Right hindlimb (tissue), 1 donor: ENCODE data around the gene RNF144A.
A peak's percentile ranks its signal among the peaks of the same experiment; 100 is the strongest.

ENCODE experiments used
- DNase-seq: peaks from one replicate; pipeline ENCODE4 v3.0.0-alpha.2; 2018

Gene RNF144A

DNA sequence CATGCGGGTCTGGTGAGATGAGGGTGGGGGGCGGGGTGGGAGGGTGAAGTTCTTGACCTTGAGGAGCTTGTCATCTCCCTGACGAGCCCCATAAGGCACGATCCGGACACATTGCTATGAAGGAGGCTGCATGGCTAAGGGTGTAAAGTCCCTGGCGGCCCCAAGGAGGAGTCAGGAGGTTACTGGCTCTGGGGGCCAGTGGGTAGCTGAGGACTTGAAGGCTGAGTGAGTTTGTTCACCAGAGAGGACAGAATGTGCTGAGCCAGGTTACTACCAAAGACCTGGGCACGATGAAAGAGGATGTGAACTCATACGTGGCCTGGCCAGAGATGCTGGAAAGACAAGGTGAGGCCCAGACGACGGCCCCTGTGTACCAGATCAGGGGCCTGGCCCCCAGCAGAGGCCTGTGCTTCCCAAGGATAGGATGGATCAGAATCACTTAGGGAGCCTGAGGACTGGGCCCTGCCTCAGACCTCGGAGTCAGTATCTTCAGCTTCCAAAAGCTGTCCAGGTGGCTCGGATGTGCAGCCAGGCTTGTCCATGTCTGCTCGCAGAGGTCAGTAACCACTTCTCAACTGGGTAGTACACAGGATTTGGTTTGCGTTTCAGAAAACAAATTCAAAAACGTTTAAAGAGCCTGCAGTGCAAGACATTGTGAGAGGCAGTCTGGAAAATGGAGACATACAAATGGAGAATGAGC, 110.9 kb downstream of the RNF144A start:
- peak; percentile 8 for DNase-seq

DNA sequence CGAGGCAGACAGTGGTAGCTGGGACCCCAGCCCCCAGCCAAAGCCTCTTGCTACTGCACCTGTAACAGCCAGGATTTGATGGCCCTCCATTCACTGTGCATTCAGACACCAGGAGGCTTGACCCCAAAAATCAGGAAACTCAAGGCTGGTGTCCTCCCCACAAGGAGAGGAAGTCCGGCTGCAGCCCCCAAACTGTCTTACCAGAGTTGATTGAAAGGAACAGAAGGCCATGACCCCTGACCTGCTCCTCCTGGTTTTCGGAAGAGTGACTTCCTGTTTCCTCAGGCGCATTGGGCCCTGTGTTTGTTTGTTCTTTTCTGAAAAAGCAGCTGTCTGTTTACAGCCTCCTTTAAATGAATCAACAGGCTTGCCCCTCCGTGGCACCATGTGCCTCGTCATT, 111.6 kb downstream of the RNF144A start:
- no peak for DNase-seq

DNA sequence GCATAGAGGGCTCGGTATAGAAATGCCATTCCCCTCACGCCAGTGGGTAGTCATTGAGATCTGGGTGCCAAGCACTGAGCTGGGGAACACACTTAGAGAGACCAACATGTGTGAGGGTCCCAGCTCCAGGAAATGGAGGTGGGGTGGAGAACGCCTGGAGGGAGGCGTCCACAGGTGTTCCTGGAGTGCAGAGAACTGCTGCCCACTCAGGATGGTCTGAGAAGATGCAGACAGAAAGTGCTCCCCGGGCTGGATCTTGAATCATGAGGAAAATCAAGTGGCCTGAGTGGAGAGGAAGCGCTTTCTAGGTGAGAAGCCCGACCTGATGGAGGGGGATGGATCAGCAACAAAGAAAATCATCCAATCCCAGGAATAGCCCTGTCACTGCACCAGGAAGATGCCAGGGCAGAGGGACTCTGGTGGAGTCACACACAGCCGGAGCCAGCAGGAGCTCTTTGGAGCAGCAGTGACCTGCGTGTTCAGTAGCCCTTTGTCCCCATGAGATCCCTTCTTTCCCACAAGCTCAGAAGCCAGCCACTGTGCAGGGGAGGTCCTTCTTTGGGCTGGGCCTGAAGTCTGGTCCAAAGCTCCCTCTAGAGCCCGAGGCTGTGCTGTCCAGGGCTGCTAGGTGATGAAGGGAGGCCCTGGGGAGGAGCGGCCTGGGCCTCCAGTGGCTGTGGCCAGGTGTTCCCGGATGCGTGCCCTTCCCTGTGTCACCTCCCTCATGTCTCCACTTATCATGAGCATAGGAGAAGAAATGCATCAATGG, 112.3 kb downstream of the RNF144A start:
- no peak for DNase-seq

DNA sequence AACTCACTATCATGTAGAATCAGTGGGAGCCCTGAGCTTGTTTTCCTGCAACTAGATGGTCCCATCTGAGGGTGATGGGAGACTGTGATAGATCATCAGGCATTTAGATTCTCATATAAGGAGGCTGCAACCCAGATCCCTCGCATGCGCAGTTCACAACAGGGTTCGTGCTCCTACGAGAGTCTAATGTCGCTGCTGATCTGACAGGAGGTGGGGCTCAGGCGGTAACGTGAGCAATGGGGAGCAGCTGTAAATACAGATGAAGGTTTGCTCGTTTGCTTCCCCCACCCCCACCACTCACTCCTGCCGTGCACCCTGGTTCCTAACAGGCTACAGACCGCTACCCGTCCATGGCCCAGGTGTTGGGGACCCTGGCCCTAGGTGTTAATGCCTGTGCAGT, 113.6 kb downstream of the RNF144A start:
- no peak for DNase-seq

DNA sequence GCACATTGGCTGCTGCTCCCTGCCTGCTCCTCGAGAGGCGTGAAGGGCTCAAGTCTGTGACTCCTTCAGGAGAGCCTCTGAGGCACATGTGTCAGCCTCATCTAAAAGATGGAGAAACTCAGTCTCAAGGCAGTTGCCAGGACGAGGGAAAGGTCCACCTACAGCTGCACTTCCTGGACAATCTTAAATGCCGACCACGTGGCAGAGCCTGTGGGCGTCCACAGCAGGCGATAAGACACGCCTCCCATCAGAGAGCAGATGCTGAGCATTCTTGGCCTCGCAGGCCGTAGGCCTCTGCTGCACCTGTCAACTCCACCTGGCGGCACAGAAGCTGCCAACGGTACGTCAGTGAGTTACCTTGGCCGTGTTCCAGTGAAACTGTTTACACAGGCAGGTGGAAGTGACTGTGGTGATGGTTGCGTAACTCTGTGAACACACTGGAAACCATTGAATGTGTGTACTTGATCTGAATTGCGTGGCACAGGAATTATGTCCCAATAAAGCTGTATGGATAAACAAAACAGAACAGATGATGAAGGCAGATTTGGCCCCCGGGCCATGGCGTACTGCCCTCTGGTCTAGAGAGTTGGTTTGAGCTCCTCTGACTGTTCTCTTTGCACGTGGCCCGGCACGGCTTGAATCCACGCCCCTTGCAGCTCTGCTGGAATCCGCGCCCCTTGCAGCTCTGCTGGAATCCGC, 114.5 kb downstream of the RNF144A start:
- DNase-seq, result peak; percentile 60

DNA sequence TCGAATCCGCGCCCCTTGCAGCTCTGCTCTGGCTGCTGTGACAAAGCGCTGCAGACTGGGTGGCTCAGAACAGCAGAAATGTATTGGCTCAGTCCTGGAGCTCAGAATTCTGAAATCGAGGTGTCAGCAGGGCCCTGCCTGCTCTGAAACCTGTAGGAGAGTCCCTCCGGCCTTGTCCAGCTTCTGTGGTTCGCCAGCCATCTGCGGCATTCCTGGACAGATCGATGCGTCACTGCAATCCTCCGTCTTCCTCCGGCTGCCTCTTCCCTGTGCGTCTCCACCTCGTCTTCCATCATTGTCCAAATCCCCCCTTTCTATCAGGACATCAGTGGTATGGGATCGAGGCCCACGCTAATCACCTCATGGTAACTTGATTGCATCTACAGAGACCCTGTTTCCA, 115.2 kb downstream of the RNF144A start:
- no peak for DNase-seq

DNA sequence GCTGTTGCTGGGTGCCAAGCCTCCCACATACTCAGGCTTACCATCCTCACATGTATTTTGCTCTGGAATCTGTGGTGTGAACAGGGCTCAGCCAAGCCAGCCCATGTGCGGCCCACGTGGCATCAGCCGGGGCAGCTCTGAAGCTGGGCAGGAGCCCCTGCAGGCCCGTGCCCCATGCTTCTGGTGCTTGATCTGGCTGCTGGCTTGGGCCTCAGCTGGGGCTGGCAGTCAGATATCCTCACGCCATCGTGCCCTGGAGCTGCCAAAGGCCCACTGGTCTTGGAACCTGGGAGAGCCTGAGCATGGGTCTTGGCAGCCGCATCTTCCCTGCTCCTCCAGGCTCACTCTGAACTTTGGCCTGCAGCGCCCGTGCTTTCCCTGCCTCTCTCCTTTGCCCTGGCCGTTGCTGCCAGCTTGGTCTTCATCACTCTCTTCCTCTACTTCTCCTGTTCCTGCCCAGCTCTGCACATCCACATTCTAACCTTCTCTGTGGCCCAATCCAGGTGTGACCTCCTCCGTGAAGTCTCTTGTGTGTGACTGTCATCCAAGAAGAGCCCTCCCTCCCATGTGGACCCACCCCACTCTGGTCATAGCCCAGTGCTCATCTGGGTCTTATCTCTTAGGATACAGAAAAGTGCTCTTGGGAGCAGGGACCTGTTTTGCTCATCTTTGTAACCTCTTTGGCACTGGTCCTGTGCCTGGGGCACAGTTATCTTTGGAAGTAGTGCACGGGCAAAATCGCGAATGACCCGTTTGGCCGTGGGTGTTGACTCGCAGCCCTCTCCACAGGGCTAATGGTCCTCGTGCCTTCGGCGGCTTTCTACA, 116.1 kb downstream of the RNF144A start:
- no peak for DNase-seq

DNA sequence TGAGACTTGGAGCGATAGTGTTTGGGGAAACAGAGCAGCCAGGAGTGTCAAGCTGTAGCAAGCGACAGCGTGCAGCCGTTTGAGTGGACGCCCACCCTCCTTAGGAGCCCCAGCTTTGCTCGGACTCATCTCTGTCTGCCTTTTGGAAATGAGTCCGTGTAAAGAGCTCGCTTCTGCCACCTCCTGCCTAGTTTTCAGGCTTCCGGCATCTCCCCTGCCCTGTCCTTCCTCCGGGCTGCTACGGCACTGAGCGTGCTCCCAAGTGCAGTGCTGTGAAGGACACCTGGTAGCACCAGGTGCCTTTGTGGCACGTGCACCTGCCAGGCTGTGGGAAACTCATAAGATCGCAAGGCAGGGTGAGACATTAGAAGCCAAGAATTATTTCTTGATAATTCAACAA, 117.1 kb downstream of the RNF144A start:
- peak; percentile 47 for DNase-seq

DNA sequence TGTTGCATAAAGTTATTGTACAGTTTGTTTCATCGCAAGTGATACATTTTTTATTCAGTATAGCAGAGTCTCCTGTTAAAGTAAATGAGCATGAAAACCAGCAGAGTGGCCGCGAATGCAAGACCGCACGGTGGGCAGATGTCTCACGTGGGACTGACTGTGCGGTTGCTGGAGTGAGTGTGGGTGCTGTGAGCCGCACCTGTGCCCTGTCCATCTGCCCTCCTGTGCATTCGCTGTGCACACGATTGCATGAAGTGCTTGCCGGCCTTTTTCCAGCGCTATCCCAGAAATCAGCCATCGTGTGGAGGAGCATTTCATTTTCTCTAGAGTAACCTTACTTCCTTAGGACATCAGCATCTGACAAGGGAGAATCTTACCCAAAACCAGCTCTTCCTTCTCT, 118.7 kb downstream of the RNF144A start:
- DNase-seq, result no peak

DNA sequence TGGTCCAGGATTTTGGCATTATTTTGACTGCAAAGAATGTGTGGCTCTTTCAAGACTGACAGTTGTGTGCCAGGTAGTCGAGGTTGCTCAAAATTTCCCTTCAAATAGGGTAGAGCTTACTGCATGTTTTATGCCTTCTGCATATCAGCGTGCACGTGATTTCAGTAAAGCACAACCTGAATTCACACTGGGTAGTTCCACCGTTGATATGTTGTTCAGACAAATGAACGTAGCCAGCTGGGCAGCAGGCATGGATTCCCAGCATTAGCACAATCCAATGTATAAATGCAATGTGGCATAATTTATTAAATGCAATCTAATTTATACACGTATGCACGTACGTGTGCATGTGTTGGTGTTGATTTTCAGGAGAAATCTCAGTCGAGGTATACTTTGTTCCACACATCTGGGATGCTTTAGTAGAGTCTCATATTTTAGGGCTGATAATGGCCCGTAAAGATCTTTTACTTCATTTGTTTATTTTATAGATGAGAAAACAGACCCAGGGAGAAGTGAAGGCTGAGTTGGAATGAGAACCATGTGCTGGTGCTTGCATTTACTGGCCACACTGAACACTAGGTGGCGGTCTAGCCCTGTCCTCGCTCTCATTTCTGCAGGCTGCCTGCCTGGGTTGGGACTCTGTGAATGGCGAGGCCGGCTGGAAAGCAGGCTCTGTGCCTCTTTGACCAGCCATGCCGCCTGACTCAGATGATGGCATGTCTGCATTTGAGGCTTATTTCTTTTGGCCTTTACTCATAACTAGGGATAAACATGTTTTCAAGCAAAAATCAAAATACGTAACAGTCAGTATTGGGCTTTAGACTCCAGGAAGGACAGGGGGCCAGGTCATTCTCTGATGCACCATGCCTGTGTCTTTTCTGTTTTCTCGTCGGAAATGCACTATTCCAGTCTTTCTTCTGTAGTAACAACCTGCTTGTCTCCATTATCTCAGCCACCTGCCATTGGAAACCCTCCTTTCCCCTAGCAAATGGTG, 120.4 kb downstream of the RNF144A start:
- peak; percentile 81 for DNase-seq

DNA sequence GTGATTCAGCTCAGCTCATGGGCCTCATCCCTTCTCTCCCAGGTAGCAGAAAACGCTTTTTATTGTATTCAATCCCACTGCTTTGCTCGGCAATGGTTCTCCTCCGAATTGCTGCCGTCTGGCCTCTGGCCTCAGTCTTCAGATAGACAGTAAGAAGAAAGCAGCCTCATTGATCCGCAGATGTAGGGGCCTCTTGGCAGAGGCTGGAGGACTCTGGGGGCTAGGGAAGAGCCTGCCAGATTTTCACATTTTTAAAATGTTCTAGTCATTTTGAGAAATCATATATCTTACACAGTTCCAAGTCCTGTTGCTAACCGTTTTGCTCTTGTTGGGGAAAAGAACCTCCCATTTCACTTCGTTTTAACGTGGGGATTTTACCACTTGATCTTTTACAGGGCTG, 123.3 kb downstream of the RNF144A start:
- no peak for DNase-seq

DNA sequence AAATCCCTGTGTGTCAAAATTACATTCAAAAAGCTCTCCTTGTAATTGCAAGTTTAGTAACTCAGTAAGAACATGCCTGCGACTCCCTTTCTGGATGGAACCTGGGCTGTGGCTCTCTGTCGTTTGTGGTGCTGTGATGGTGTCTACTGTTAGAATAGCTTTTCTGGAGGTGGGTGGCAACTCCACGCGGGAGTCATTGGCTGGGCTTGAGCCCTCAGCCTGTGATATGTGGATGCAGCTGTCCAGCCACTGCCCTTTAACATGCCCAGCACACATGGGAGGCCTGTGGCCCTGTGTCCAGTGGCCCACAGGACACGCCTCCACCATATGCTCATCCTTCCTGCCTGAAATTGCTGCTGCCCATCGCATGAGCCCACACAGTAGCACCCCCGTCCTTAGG, 124.2 kb downstream of the RNF144A start:
- no peak for DNase-seq

DNA sequence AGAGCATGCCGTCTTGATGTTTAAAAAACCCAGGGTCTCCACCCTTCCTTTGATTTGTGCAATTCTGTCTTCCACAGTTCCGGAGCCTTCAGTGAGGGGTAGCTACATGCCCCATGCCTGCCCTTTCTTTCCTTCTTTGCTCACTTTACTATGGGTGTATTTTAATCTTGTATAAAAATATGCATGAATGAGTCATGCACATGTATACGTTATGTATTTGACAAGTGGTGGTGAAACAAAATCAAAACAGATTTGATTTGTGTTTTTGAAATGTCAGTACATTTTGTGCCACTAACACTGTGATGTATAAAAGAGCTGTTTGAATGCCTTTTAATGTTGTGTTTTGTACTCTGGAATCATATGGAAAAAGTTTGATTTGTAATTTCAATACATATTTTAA, 126.5 kb downstream of the RNF144A start:
- DNase-seq, result no peak

DNA sequence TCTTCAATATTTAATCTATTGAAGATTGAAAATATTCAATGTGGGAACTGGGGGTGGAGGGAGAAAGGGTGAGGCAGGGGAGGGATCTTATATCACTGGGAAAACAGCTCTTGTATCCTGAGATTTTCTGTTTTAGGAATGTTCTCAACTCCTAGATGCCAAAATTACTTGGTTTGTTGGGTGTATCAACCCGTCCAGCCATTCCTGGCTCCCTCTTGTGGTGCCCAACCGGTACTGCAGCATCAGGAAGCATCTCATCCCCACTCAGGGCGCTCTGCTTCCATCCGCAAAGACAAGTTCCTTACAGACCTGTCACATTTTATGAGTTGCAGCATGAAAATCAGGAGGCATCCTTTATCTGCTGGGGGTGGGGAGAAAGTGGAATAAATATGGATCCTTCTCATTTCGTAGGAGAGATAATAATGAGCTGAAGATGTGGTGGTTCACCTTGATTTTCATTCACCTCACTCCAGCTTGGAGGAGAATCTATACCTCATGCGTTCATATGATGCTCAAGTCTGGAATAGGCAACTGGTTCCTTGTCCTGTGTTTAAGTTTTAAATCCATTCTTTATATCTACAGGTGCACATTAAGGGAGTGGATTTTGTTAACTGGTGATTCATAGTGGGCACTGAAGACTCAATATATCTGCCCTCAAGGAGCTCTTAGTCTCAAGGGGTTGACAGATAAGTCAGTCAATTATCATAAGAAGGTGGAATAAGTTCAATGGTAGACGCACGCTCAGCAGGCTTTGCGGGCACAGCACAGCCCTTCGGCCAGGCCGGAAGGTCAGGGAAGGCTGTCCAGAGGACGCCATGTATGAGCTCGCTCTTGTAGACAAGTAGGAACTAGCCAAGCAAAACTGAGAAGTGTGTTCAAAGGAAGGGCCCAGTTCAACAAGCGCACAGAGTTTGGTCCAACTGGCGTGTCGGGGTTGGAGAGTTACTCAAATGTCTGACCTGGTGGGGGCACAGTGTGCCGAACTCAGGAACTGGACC, 127.3 kb downstream of the RNF144A start:
- DNase-seq, result peak; percentile 62

DNA sequence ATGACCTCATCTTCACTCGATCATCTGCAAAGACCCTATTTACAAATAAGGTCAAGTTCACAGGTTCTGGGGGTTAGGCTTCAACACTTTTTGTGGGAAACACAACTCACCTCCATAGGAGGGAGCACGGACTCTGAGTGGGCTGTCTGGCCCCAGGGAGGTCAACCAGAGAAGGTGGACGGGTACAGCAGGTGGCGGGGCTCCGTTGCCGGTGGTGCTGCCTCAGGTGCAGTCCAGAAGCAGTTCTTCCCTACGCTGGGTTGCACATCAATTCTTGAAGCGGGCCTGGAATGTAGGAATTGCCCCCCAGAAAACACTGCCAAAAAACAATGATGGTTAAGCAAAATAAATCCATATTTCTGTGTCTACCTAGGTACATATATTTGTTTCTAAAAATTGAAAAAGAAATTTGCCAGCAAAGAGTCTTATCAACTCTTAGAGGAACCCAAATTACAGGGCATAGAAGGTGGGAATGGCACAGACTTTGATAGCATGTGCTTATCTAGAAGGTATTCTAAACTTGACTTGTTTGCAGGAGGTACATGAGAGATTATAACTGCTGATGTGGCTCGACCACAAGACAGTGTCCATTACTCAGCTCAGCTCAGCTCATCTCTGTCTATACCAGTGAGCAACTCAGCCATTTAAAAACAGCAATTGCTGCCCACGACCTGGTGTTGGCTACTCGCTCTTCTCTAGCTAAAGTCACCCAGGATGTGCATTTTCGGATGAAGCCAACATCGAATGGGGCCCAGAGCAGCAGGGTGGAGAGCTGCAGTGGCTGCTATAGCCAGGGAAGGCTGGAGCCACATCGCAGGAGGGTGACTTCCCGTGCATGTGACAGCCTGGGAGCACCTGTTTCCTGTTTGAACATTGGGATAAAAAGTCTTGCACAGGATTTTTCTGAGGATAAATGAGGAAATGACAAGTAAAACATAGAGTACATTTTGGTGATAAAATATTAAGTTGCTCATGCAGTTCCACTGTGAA, 128.7 kb downstream of the RNF144A start:
- no peak for DNase-seq

DNA sequence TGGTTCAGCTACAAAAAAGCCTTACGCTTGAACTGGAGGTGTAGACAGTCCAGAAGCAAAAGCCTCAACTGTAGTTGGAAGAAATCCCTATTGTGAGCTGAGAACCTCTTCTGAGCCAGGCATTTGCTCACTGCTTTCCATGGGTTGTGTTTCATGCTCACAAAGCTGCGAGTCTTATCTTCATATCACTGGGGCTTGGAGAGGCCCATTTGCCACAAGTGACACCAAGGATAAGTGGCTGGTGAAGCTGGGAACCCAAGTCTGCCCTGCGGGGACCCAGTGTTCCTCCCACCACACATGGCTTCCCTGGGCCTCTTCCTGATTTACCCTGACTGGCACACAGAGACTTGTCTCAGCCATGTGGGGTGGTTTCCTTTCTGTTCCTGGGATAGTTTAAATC, 130.4 kb downstream of the RNF144A start:
- no peak for DNase-seq

DNA sequence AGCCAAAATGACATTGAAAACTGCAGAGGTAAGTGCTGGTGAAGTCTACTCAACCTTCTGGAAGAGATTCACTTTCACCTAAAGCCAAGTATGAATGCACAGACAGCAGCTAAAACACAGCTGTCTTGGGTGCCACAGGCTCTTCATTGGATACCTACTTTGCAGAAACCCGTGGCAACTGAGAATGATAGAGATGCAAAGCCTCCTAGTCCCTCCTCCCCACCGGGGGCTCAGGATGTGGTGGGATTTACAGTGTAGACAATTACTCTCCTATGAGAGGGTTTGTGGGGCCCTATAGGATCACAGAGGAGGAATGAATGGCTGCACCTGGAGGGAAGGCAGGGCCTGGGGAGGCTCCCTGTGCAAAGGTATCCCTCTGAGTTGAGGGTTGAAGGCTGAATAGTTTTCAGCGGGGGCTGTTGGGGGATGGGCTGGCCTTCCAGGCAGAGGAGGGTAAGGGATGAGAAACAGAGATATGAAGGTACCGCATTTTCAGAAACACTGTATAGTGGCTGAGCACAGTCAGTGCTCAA, 131.6 kb downstream of the RNF144A start:
- DNase-seq, result no peak

DNA sequence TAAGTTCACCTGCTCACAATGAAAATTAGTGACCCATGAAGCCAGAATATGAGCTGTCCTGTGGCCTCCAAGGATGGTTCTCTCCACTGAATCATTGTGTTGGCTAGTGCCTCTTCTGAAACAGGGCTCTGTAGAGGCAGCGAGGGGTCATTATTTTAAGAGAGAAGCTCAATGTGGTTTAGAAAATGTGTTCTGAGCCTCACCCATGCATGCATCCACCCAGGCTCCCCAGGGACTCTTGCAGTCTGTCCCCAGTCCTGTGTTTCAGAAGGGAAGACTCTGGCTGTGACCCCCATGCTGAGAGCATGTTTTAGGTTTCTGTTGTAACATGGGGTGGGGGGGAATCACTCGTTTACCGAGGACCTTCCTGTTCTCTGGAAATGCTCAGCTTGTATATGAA, 135.2 kb downstream of the RNF144A start:
- DNase-seq, result no peak
